ENCODE measurements around the gene H3-3A.

The H3-3A gene

GRCh38 chr1:226121049-226121586, 58.6 kb downstream of the H3-3A start:
- peak overlapping the region; percentile 98 for H3K27ac ChIP-seq (ENCODE audit: low read depth, low read length)
- no CpG with 5 or more reads among the region's 37 CpGs for WGBS (ENCODE audit: extremely low coverage, insufficient coverage, low lambda C conversion rate)
- H2BK15ac ChIP-seq (replicated peaks; ENCODE audit: low read depth), result no peak overlapping the region
- H3K27me3 ChIP-seq (ENCODE audit: insufficient read depth, low read length, poor library complexity), result no peaks in the 10 kb centered on the region
- H3K23ac ChIP-seq (ENCODE audit: low read length), result no peak overlapping the region
- H4K8ac ChIP-seq (ENCODE audit: low read depth, low read length), result no peak overlapping the region
- no peak for DNase-seq
- no peak overlapping the region for H2AK5ac ChIP-seq (ENCODE audit: low read length)
- H3K79me1 ChIP-seq (ENCODE audit: low read length), result no peaks in the 10 kb centered on the region
- no peaks in the 10 kb centered on the region for H3K36me3 ChIP-seq (ENCODE audit: control insufficient read depth, insufficient read depth, low read length)
- no peak overlapping the region for H2BK5ac ChIP-seq (ENCODE audit: low read length)
- no peaks in the 10 kb centered on the region for H3K79me2 ChIP-seq (ENCODE audit: control insufficient read depth, insufficient read depth, low read length)
- H3K4me2 ChIP-seq (ENCODE audit: low read length), result peak overlapping the region; percentile 48
- peak overlapping the region; percentile 24 for H3K18ac ChIP-seq (ENCODE audit: low read length)
- no peak overlapping the region for H3K4me3 ChIP-seq (ENCODE audit: low read length)
- peak overlapping the region; percentile 18 for H3K4ac ChIP-seq (ENCODE audit: low read depth, low read length)
- peak overlapping the region; percentile 64 for H3K9ac ChIP-seq (ENCODE audit: low read length)
- H3K56ac ChIP-seq (ENCODE audit: low read length), result peak overlapping the region; percentile 83
- peaks cover 3% of the 10 kb centered on the region for H3K4me1 ChIP-seq (ENCODE audit: control insufficient read depth, low read depth, low read length)
- H4K5ac ChIP-seq (ENCODE audit: low read length), result no peak overlapping the region
- H2BK120ac ChIP-seq (ENCODE audit: low read depth, low read length), result no peak overlapping the region

All from mesendoderm (in vitro differentiated cells).